ENCODE measurements around the gene SH3BP1. TPM values are rescaled to one million over a fixed set of nuclear protein-coding genes. Genes with fewer than 3 reads are reported as not detected.

Gene SH3BP1
- polyA plus RNA-seq, 1 donor = 27.1 TPM

Other genes starting within 250 kb of the SH3BP1 start
- 1.1 TPM for gene ELFN2, start 212.2 kb upstream of the SH3BP1 start, polyA plus RNA-seq (ENCODE audit: insufficient read length)
- gene MFNG, start 153.3 kb upstream of the SH3BP1 start, polyA plus RNA-seq (ENCODE audit: insufficient read length) = 9.7 TPM
- gene CARD10, start 120.3 kb upstream of the SH3BP1 start, polyA plus RNA-seq (ENCODE audit: insufficient read length) = 20.3 TPM
- gene CDC42EP1, start 79.2 kb upstream of the SH3BP1 start, polyA plus RNA-seq (ENCODE audit: insufficient read length) = 30.8 TPM
- gene LGALS2, start 59.6 kb upstream of the SH3BP1 start, polyA plus RNA-seq (ENCODE audit: insufficient read length) = 34.6 TPM
- 69.4 TPM for gene GGA1, start 30.8 kb upstream of the SH3BP1 start, polyA plus RNA-seq (ENCODE audit: insufficient read length)
- 15.4 TPM for gene PDXP, start 19.1 kb downstream of the SH3BP1 start, polyA plus RNA-seq (ENCODE audit: insufficient read length)
- gene LGALS1, start 36.0 kb downstream of the SH3BP1 start, polyA plus RNA-seq (ENCODE audit: insufficient read length) = 326 TPM
- 19.9 TPM for gene NOL12, start 46.7 kb downstream of the SH3BP1 start, polyA plus RNA-seq (ENCODE audit: insufficient read length)
- gene TRIOBP, start 57.4 kb downstream of the SH3BP1 start, polyA plus RNA-seq (ENCODE audit: insufficient read length) = 62.9 TPM
- 13.5 TPM for gene GCAT, start 168.3 kb downstream of the SH3BP1 start, polyA plus RNA-seq (ENCODE audit: insufficient read length)
- gene GALR3, start 183.7 kb downstream of the SH3BP1 start, polyA plus RNA-seq (ENCODE audit: insufficient read length) = not detected
- 27.8 TPM for gene ANKRD54, start 204.7 kb downstream of the SH3BP1 start, polyA plus RNA-seq (ENCODE audit: insufficient read length)
- gene EIF3L, start 209.8 kb downstream of the SH3BP1 start, polyA plus RNA-seq (ENCODE audit: insufficient read length) = 1,085 TPM